Putamen (tissue), 1 donor: ENCODE results near the gene CDKN2B.
"Not testable (repeated sequence)": the region's sequence is repeated elsewhere in the genome, so short reads cannot be mapped to it uniquely, and the experiment has no call there.

Source experiments
- DNase-seq: peaks from one replicate; pipeline ENCODE4 v3.0.0-alpha.2; 2016; ENCODE audit warnings: low spot score

The CDKN2B gene, protein sequence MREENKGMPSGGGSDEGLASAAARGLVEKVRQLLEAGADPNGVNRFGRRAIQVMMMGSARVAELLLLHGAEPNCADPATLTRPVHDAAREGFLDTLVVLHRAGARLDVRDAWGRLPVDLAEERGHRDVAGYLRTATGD

GRCh38 chr9:22008717-22009505 is at the start of gene CDKN2B:
TSS of gene CDKN2B (minus strand) at chr9:22009305. CDS start at chr9:22008953, 352 bp downstream.
- DNase-seq, result peak; percentile 90

- not testable (repeated sequence) for DNase-seq
Observed at GRCh38 chr9:22057972-22058371, 48.9 kb upstream of the CDKN2B start.

DNA sequence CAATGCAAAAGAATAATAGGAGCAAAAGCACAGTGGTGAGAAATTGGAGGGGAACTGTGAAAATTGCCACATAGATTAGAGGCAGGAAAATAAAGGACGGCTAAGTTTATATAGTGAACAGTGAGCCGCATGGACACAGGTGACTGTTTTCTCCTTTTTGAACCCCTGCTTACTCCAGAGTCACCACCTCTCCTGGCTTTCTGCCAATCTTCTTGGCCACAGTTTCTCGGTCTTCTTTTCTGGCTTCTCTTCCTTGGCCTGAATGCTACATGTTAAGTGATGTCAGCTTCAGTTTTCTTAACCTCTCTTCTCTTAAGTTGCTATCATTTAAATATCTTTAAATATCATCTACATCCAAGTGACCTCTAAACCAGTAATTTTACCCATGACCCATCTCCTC is 47.3 kb upstream of the CDKN2B start:
- DNase-seq, result no peak

DNA sequence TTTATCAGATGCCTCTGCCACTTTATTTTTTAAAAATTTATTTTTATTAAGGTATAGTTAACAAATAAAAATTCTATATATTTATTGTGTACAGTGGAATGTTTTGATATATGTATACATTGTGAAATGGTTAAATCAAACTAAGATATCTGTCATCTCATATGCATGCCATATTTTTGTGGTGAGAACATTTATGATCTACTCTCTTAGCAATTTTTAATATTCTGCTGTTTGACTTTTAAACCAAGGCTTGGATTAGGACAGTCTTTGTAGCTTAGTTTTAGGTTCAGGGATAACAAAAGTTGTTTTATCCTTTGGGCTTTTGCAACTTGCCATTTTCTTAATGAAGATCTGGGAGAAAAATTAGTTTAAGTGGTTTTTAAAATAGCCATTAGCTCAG is 46.0 kb upstream of the CDKN2B start:
- no peak for DNase-seq

- no peak for DNase-seq
Observed at GRCh38 chr9:22054529-22054928, 45.4 kb upstream of the CDKN2B start.

- no peak for DNase-seq
Observed at GRCh38 chr9:22054076-22054475, 45.0 kb upstream of the CDKN2B start.

- DNase-seq, result no peak
Observed at GRCh38 chr9:22053178-22053577, 44.1 kb upstream of the CDKN2B start.

DNA sequence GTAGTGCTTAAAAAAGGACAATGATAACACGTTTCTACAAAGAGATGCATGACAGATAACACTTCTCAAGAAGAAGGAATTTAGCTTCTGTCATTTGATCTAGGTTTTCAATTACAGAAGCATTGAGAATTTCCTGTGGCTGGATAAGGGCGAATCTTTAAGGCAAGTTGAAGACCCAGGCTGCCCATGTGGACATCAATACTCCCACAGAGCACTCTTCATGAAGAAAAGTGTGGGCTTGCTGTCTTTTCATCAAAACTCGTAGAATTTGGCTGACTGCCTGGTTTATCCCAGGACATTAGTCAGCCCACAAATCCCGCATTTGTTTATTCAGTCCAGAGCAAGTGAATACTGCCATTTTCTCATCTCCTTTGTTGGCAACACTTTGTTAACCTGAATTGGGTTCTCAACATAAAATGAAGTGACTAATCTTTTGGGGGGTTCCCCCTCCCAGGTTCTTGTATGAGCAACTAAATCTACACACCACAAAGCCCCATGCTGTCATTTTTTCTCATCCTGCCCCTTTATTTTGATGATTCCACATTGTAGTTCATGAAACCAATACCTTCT is 43.4 kb upstream of the CDKN2B start:
- peak; percentile 17 for DNase-seq

DNA sequence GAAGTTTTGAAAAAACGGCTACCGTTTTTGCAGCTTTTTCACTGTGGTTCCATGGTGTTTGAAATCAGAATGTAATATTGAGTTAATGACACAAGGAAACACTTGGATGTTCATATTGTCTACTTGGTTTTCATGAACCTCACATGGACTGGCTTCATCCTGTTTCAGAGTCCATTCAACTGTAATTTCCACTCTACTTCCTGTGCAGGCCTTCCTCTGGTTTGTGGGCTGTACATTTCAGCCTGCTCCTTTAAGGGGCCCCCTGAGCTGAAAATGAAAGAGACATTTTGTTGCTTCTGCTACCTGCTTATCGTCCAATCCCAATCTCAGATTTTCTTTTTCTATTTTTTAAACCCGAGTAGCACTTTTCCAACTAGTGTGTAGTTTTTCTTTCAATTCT is 41.8 kb upstream of the CDKN2B start:
- DNase-seq, result no peak

DNA sequence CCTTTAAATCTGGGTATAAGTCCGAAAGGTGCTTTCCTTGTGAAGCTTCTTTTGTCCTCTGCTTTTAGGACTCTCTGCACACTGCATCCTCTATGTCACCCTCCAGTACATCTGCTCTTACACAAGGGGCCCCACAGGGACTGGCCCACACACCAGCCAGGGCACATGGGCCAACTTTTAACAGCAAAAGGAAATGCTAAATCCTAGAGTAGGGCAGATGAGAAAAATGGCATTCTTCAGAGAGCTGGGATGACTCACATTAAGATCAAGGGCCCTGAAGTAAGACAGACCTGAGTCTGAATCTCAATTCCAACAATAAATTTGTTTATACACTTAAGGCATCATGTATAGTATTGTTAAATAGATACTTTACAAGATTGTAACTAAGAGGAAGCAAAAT is 40.3 kb upstream of the CDKN2B start:
- DNase-seq, result no peak

DNA sequence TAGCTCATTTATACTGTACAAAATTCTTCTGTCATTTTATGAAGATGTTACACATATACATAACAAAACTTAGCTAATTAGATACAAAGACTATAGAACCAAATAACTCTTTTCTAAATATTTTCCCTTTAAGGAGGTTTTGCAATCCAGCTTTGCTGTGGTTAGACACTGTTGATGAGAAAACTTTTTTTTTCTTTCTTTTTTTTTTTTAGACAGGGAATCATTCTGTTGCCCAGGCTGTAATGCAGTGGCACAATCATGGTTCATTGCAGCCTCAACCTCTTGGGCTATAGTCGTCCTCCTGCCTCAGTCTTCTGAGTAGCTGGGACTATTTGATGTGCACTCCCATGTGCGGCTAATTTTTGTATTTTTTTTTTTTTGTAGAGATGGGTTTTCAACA is 38.5 kb upstream of the CDKN2B start:
- DNase-seq, result no peak

DNA sequence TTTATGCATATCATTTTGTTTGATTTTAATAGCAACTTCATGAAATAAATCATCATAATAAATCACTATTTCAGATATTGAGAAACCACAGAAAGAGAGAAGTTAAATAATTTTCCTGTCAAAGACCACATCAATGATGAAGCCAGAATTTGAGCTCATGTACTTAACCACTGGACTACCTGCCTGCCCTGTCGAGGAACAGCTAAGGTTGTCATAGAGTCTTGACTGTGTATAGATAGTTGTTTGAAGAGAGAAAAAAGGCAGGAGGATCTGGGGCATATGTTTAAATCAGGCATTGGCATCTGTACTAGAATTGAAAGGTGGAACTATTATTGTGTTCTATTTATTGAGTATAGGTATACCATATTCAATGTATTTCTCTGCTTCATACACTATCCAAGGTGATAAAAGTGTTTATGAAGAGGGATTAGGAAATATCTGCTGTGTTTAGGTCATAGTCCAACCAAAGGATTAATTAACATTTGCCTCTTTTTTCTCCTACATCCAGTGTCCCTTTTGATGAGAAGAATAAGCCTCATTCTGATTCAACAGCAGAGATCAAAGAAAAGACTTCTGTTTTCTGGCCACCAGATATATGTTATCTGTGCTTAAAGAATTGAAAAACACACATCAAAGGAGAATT is 37.3 kb upstream of the CDKN2B start:
- DNase-seq, result no peak

DNA sequence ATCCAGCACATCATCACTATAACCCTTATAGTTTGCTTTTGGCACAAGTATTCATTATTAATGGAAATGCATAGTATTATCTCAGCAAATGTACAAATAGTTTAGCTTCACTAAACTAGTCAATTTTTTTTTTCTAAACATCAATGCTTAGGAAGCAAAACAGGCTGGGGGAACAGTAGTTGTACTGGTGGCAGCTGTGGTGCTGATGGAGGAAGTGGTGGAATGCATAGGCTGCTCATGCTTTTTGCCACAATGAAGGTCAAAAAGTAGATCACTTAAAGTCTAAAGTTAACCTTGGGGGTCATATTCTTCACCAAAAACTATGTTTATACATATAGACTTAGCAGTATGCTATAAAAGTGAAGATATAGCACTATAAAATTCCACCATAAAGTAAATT is 36.3 kb upstream of the CDKN2B start:
- DNase-seq, result no peak

- DNase-seq, result no peak
Observed at GRCh38 chr9:22044583-22044982, 35.5 kb upstream of the CDKN2B start.

DNA sequence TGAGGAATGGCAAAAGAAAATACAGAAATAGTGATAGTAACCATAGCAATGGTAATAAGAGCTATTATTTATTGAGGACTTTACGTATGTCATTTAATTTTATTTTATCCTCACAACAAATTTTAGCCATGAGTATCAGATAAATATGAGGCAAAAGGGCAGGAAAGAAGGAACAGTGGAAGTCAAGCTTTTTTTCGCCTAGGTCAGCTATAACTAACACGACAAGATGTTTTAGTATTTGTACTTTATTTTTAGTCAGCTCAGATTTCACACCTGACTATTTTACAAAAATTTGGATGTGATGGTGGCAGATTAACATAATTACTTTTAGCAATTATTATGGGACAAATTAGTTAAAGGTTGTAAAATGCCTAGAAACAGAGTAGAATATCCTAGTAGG is 34.8 kb upstream of the CDKN2B start:
- no peak for DNase-seq

DNA sequence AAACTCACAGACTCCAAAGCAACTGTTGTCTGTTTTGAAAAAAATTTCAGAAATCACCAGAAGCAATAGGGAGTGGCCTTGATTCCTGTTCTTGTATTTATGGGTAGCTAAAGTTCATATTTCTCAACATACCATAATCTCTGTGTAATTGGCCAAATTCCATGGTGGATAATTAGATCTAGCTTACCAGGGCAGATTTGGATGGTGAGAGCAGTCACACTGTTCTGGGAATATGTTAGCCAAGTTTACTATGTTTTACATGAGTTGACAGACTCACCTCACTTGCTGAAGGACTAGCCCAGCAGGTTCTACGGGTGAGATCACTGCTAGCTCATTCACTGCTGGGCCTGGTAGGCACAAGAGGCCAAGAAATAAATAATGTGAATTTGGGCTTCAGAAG is 32.7 kb upstream of the CDKN2B start:
- no peak for DNase-seq

DNA sequence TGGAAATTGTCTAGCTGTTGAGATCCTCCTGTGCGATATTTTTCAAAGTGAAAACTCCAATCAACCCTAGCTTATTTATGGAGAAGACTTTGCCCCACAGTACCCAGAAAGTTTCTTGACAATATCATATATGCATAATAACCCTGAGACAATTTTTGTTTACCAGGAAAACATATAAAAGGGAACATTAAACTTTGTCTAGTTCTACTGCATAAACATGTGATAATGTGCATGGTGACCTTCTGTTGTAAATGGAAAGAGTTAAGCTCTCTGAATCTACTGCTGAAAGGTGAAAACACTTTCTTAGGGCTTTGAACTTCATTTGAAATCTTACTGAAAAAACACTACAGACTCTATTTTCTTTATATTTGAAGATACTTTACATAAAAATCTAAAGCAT is 32.2 kb upstream of the CDKN2B start:
- no peak for DNase-seq

DNA sequence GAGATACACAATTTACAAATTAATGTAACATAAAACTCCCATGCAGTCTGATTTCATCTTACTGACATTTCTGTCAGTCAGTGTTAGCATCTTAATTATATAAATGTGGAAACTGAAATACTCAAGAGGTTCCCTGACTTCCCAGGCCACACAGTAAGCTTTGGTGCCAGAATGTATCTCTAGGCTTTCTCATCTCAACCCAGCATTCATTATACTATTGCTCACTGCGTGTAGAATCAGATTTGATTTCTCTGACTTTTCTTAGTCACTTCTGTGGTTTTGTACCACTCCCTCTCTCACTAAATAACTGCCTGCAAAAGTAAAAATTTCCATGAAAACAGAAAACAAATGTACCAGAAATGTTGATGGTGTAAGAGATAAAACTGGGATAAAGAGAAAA is 31.7 kb upstream of the CDKN2B start:
- DNase-seq, result no peak

DNA sequence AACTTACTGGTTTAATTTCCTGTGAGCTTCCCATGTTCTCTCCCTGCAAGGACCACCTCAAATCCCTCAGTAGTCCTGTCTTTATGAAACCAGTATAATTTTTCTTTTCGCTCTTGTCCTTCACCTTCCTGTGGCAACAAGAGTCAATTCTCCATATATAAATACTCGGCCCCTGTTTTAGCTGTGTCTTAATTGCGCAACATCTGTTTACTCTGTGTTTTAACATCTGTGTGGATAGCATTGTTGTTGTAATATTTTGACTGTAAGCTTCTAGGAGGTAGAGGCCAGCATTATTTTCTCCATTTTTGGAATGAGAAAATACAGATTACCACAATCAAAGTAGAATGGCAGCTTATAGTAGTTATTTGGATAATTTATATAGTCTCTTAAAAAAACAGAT is 30.2 kb upstream of the CDKN2B start:
- DNase-seq, result no peak

GRCh38 chr9:22037954-22038690 is 29.0 kb upstream of the CDKN2B start:
- no peak for DNase-seq

GRCh38 chr9:22036866-22037626 is 27.9 kb upstream of the CDKN2B start:
- no peak for DNase-seq

GRCh38 chr9:22035591-22036011 is 26.5 kb upstream of the CDKN2B start:
- DNase-seq, result no peak
